Left ventricle myocardium inferior (tissue), 1 donor: Measurements from ENCODE around the gene SUSD4. TPM values are rescaled to one million over a fixed set of nuclear protein-coding genes. Genes with fewer than 3 reads are reported as not detected.

Source experiments
- DNase-seq: peaks from one replicate; pipeline ENCODE4 v3.0.0-alpha.2; 2020
- H3K27ac ChIP-seq: fragments of 200-600 bp; replicated peaks from 2 replicates; pipeline ENCODE4 v1.8.0; 2021
- H3K27me3 ChIP-seq: fragments of 200-600 bp; 2 replicates; pipeline ENCODE4 v1.8.0; 2021; ENCODE audit warnings: low read depth
- H3K36me3 ChIP-seq: fragments of 200-600 bp; 2 replicates; pipeline ENCODE4 v1.8.0; 2021
- H3K4me1 ChIP-seq: fragments of 200-600 bp; 2 replicates; pipeline ENCODE4 v1.8.0; 2021
- H3K4me3 ChIP-seq: fragments of 200-600 bp; 2 replicates; pipeline ENCODE4 v1.8.0; 2021; ENCODE audit warnings: mild to moderate bottlenecking, moderate library complexity
- H3K9me3 ChIP-seq: fragments of 200-600 bp; replicated peaks from 2 replicates; pipeline ENCODE4 v1.8.0; 2021
- intact Hi-C: fragments of 100-400 bp; cut with micrococcal nuclease; formaldehyde crosslinking; loops from one replicate; pipeline ENCODE4 v1.11.0; 2022
- total RNA-seq: library from RNA; stranded (reverse); fragmentation: NEBNext Ultra II Directional; extraction: Animal tissue kit (Norgen Biotek cat#: 25700); gene quantifications from one replicate; pipeline ENCODE4 v1.2.1, GENCODE V29; 2021
- TF ChIP-seq, protein P1 (sequence below): fragments of 200-600 bp; IDR thresholded peaks from 2 replicates; pipeline ENCODE4 v1.8.0; 2021; ENCODE audit warnings: antibody characterized with exemption, mild to moderate bottlenecking, borderline replicate concordance
- donor health status: DM: no; HTN: yes; CAD: no; lungs with severe emphysema.

The SUSD4 gene
- total RNA-seq, 1 donor from 2014 or later, result 2.5 TPM

DNA sequence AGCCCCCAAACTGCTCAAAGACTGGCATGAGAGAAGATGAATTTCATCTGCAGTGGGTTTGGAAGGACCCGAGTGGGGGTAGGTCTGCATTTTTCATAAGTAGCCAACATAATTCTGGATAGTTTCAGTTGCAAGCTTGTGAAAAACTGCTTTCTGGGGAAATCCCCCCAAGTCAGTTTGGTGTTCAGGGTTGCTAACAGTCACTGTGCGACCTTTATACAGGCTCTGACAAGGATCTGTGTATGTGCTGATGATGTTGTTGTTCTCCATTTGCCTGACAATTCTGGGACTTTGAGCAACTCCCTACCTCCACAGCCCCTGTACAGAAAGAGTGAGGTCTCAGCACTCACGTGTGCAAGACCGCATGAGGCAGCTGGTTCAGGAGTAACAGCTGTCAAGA is 87.9 kb downstream of the SUSD4 start:
- H3K36me3 ChIP-seq, result no peaks in the 10 kb centered on the region
- TF ChIP-seq, protein P1, sequence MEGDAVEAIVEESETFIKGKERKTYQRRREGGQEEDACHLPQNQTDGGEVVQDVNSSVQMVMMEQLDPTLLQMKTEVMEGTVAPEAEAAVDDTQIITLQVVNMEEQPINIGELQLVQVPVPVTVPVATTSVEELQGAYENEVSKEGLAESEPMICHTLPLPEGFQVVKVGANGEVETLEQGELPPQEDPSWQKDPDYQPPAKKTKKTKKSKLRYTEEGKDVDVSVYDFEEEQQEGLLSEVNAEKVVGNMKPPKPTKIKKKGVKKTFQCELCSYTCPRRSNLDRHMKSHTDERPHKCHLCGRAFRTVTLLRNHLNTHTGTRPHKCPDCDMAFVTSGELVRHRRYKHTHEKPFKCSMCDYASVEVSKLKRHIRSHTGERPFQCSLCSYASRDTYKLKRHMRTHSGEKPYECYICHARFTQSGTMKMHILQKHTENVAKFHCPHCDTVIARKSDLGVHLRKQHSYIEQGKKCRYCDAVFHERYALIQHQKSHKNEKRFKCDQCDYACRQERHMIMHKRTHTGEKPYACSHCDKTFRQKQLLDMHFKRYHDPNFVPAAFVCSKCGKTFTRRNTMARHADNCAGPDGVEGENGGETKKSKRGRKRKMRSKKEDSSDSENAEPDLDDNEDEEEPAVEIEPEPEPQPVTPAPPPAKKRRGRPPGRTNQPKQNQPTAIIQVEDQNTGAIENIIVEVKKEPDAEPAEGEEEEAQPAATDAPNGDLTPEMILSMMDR, result no peak
- no peaks in the 10 kb centered on the region for H3K4me1 ChIP-seq
- peaks cover 7% of the 10 kb centered on the region for H3K27me3 ChIP-seq
- H3K27ac ChIP-seq, result no peak overlapping the region
- no peak for DNase-seq
- intact Hi-C loops, result no loop called here
- H3K9me3 ChIP-seq, result no peaks in the 10 kb centered on the region
- H3K4me3 ChIP-seq, result no peak overlapping the region

DNA sequence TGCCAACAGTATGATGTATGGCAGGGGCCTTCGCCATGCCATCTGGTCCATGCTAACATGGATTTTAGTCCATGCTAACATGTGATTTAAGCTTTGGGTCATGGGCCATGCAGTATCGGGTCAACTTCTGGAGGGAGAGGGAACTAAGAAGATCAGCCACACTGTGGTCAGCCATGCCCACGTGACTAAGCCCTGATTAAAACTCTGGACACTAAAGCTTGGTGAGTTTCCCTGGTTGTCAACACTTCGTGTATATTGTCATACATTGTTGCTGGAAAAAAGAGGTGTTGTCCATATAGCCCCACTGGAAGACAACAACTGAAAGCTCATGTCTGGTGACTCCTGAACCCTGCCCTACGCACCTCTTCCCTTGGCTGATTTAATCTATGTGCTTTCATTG is 90.5 kb downstream of the SUSD4 start:
- no peaks in the 10 kb centered on the region for H3K4me1 ChIP-seq
- intact Hi-C loops, result no loop called here
- H3K9me3 ChIP-seq, result no peaks in the 10 kb centered on the region
- no peak overlapping the region for H3K4me3 ChIP-seq
- no peak overlapping the region for H3K27ac ChIP-seq
- no peaks in the 10 kb centered on the region for H3K36me3 ChIP-seq
- TF ChIP-seq, protein P1, result no peak
- H3K27me3 ChIP-seq, result peaks cover 7% of the 10 kb centered on the region
- no peak for DNase-seq

DNA sequence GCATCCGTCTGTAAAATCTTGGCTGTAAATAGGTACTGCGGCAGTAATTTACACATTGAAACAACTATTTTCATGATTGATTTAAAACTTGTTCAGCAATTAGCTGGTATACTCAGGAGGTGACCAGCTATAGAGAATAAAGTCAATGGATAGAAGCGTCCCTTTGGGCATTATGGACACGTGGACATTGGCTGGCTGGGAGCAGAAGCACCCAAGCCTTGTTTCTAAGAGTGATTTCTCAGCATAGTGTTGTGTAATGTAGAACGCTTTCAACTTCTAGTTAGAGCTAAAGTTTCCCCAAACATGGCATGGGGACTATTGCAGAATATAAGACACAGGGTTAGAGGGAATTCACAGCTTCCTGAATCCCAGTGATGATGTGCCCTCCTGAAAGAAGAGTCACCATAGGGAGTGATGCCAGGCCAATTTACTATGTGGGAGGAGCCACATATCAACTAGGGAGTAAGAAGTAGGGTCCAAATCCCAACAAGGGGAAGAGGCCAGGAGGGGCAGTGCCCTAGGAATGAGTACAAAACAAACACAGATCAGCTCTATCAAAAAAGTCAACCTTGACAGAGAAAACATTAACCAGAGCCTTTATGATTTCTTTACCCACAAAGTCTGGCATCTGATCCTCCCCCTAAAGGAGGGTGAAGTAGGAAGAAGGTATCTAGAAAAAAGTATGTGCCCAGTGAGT is 92.7 kb downstream of the SUSD4 start:
- H3K36me3 ChIP-seq, result no peaks in the 10 kb centered on the region
- H3K27ac ChIP-seq, result no peak overlapping the region
- no peak for DNase-seq
- H3K27me3 ChIP-seq, result no peaks in the 10 kb centered on the region
- no peak overlapping the region for H3K4me3 ChIP-seq
- no peaks in the 10 kb centered on the region for H3K9me3 ChIP-seq
- H3K4me1 ChIP-seq, result no peaks in the 10 kb centered on the region
- TF ChIP-seq, protein P1, result no peak
- intact Hi-C loops, result no loop called here

DNA sequence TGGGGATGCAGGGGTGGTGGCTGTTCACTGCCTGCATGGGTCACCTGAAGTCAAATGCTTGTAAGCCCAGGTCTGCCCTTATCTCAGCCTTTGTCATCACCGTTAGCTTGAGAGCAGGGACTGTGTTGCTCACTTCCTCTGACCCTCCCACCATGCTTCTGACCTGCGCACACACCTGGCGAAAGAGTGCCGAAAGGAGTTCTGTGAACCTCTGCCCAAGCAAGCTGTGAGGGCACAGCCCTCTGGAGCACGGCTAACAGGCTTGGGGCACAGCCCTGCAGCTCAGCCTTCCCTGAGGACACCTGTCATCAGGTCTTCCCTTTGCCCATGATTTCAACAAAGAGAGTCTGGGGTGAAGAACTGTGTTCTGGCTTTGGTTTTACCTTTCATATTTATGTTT is 93.8 kb downstream of the SUSD4 start:
- no peak overlapping the region for H3K4me3 ChIP-seq
- TF ChIP-seq, protein P1, result no peak
- no peaks in the 10 kb centered on the region for H3K36me3 ChIP-seq
- DNase-seq, result no peak
- H3K27ac ChIP-seq, result no peak overlapping the region
- no peaks in the 10 kb centered on the region for H3K4me1 ChIP-seq
- intact Hi-C loops, result no loop called here
- no peaks in the 10 kb centered on the region for H3K9me3 ChIP-seq
- H3K27me3 ChIP-seq, result no peaks in the 10 kb centered on the region

DNA sequence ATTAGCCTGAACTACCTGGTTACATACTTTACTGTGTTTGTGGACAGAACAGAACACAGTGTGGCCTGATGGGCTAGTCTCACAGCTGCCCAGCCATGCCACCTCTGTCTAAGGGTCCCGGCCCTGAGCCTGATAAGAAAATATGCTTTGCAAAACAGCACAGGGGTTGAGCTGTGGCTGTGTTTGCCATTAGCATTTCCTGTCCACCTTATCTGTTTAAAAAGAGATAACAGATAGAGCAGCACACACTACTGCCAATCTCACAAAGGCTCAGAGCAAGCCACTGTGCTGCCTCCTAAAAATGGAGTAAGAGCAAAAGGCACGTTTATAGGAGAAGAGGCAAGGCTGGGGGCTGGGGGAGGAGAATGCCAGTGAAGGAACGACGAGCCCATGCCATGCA is 95.0 kb downstream of the SUSD4 start:
- intact Hi-C loops, result no loop called here
- H3K4me1 ChIP-seq, result no peaks in the 10 kb centered on the region
- DNase-seq, result no peak
- no peaks in the 10 kb centered on the region for H3K9me3 ChIP-seq
- peaks cover 2% of the 10 kb centered on the region for H3K27me3 ChIP-seq
- TF ChIP-seq, protein P1, result no peak
- no peak overlapping the region for H3K27ac ChIP-seq
- H3K4me3 ChIP-seq, result no peak overlapping the region
- H3K36me3 ChIP-seq, result no peaks in the 10 kb centered on the region
